HEK293 (cell line): Measurements from ENCODE around the gene PAK1.

Source experiments
- GLI4 ChIP-seq: fragments of 450-650 bp; formaldehyde crosslinking; IDR thresholded peaks from 2 replicates; pipeline ENCODE4 v1.5.1; 2016; ENCODE audit warnings: missing biosample characterization, missing genetic modification characterization
- ZNF24 ChIP-seq: fragments of 450-650 bp; formaldehyde crosslinking; IDR thresholded peaks from 2 replicates; pipeline ENCODE4 v1.5.1; 2016; ENCODE audit warnings: missing biosample characterization, missing genetic modification characterization
- ZNF692 ChIP-seq: fragments of 450-650 bp; formaldehyde crosslinking; IDR thresholded peaks from 2 replicates; pipeline ENCODE4 v1.5.1; 2016; ENCODE audit warnings: missing biosample characterization, missing genetic modification characterization
- TF ChIP-seq, protein P1 (sequence below): fragments of 450-650 bp; formaldehyde crosslinking; IDR thresholded peaks from 2 replicates; pipeline ENCODE4 v1.5.1; 2016; ENCODE audit warnings: missing biosample characterization, missing genetic modification characterization
- TF ChIP-seq, protein P2 (sequence below): fragments of 450-650 bp; formaldehyde crosslinking; IDR thresholded peaks from 2 replicates; pipeline ENCODE4 v1.5.1; 2017; ENCODE audit warnings: missing biosample characterization, mild to moderate bottlenecking, missing genetic modification characterization, moderate library complexity

DNA sequence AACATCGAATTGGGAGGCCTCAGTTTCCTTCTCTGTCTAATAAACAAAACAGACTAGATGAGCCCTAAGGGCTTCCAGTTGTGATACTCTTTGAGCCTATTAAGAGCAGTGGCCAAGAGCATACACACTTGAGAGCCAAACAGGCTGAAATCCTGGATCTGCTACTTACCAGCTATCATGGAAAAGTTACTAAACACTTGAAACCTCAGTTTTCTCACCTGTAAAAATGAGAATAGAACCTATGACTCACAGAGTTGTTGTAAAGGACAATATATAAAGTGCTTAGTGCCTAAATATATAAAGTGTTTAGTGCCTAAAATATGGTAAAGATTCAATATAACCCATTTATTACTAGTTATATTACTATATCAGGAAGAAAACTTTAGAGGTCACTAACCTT, 148.7 kb downstream of the PAK1 start:
- no peak for TF ChIP-seq ZNF24 (tag by site-specific recombination)
- TF ChIP-seq, protein P1, sequence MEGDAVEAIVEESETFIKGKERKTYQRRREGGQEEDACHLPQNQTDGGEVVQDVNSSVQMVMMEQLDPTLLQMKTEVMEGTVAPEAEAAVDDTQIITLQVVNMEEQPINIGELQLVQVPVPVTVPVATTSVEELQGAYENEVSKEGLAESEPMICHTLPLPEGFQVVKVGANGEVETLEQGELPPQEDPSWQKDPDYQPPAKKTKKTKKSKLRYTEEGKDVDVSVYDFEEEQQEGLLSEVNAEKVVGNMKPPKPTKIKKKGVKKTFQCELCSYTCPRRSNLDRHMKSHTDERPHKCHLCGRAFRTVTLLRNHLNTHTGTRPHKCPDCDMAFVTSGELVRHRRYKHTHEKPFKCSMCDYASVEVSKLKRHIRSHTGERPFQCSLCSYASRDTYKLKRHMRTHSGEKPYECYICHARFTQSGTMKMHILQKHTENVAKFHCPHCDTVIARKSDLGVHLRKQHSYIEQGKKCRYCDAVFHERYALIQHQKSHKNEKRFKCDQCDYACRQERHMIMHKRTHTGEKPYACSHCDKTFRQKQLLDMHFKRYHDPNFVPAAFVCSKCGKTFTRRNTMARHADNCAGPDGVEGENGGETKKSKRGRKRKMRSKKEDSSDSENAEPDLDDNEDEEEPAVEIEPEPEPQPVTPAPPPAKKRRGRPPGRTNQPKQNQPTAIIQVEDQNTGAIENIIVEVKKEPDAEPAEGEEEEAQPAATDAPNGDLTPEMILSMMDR: no peak
- TF ChIP-seq GLI4 (tag by site-specific recombination): no peak
- TF ChIP-seq, protein P2, sequence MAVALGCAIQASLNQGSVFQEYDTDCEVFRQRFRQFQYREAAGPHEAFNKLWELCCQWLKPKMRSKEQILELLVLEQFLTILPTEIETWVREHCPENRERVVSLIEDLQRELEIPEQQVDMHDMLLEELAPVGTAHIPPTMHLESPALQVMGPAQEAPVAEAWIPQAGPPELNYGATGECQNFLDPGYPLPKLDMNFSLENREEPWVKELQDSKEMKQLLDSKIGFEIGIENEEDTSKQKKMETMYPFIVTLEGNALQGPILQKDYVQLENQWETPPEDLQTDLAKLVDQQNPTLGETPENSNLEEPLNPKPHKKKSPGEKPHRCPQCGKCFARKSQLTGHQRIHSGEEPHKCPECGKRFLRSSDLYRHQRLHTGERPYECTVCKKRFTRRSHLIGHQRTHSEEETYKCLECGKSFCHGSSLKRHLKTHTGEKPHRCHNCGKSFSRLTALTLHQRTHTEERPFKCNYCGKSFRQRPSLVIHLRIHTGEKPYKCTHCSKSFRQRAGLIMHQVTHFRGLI (tag by site-specific recombination): no peak
- TF ChIP-seq ZNF692: no peak
